GM21825 (cell line): Measurements from ENCODE around the gene GDI2.
"Not testable (repeated sequence)": the region's sequence is repeated elsewhere in the genome, so short reads cannot be mapped to it uniquely, and the experiment has no call there.

Experiments
- ATAC-seq: cut with Tn5 transposase; IDR thresholded peaks from one replicate; pipeline ENCODE4 v1.9.1; 2021; ENCODE audit warnings: mild to moderate bottlenecking, moderate library complexity; ENCODE audit not compliant: unreplicated experiment

Gene GDI2

GRCh38 chr10:5813341-5814109 is at the start of gene GDI2:
GDI2 (minus strand) TSS chr10:5813434; CDS start chr10:5813258, 176 bp downstream.
- ATAC-seq: peak; percentile 72

GRCh38 chr10:5862360-5862961 is 49.2 kb upstream of the GDI2 start:
- ATAC-seq: peak; percentile 97

GRCh38 chr10:5860066-5860465 is 46.8 kb upstream of the GDI2 start:
- no peak for ATAC-seq

- no peak for ATAC-seq
Observed at GRCh38 chr10:5858811-5859210, 45.6 kb upstream of the GDI2 start.

GRCh38 chr10:5856701-5857004 is 43.4 kb upstream of the GDI2 start:
- ATAC-seq: no peak

GRCh38 chr10:5855979-5856700 is 42.9 kb upstream of the GDI2 start:
- no peak for ATAC-seq

GRCh38 chr10:5854131-5854475 is 40.9 kb upstream of the GDI2 start:
- no peak for ATAC-seq

GRCh38 chr10:5846667-5847066 is 33.4 kb upstream of the GDI2 start:
- not testable (repeated sequence) for ATAC-seq

GRCh38 chr10:5844345-5845055 is 31.3 kb upstream of the GDI2 start:
- ATAC-seq: no peak

- no peak for ATAC-seq
Observed at GRCh38 chr10:5843686-5844344, 30.6 kb upstream of the GDI2 start.

GRCh38 chr10:5841965-5842364 is 28.7 kb upstream of the GDI2 start:
- no peak for ATAC-seq

GRCh38 chr10:5840314-5841307 is 27.4 kb upstream of the GDI2 start:
- ATAC-seq: peak; percentile 79

- ATAC-seq: not testable (repeated sequence)
Observed at GRCh38 chr10:5836181-5836580, 22.9 kb upstream of the GDI2 start.

- no peak for ATAC-seq
Observed at GRCh38 chr10:5835446-5836095, 22.3 kb upstream of the GDI2 start.

GRCh38 chr10:5833814-5834213 is 20.6 kb upstream of the GDI2 start:
- no peak for ATAC-seq

GRCh38 chr10:5832946-5833345 is 19.7 kb upstream of the GDI2 start:
- ATAC-seq: no peak

- ATAC-seq: no peak
Observed at GRCh38 chr10:5831446-5831782, 18.2 kb upstream of the GDI2 start.

GRCh38 chr10:5830629-5831445 is 17.6 kb upstream of the GDI2 start:
- ATAC-seq: no peak

GRCh38 chr10:5829267-5829666 is 16.0 kb upstream of the GDI2 start:
- no peak for ATAC-seq
